ENCODE data around the gene ZNF76.

GRCh38 chr6:35253249-35253648, 6.3 kb upstream of the ZNF76 start:
- TF ChIP-seq CTCF (IDR thresholded peaks at IDR 0.05; ENCODE audit: poor library complexity, severe bottlenecking) (no peak), RAD21 (conservative IDR thresholded peaks at IDR 0.05) (no peak), EZH2 (IDR thresholded peaks at IDR 0.05; ENCODE audit: borderline replicate concordance, insufficient read depth, low read length, poor library complexity, severe bottlenecking) (no peak)
